K562 (cell line): Measurements from ENCODE around the gene JPH2.

Experiments
- CBX8 ChIP-seq: fragments of 200-600 bp; sonication (generic); IDR thresholded peaks from 2 replicates; pipeline ENCODE4 v1.6.1; 2012; ENCODE audit warnings: borderline replicate concordance, mixed run types, low read depth, mild to moderate bottlenecking, moderate library complexity, mixed read lengths, low read length, control low read depth, inconsistent platforms; ENCODE audit not compliant: poor library complexity, severe bottlenecking; ENCODE audit errors: extremely low read depth
- FOS ChIP-seq: IDR thresholded peaks from 3 replicates; pipeline ENCODE4 v1.6.1; 2011; ENCODE audit not compliant: insufficient read length; ENCODE audit errors: extremely low read depth
- U2AF1 ChIP-seq: fragments of 200-400 bp; formaldehyde crosslinking; optimal IDR thresholded peaks from 2 replicates; pipeline ENCODE3; 2017; ENCODE audit warnings: mild to moderate bottlenecking, low read depth, low read length, moderate library complexity
- ZSCAN29 ChIP-seq: fragments of 450-650 bp; IDR thresholded peaks from 2 replicates; pipeline ENCODE4 v1.6.1; 2017

DNA sequence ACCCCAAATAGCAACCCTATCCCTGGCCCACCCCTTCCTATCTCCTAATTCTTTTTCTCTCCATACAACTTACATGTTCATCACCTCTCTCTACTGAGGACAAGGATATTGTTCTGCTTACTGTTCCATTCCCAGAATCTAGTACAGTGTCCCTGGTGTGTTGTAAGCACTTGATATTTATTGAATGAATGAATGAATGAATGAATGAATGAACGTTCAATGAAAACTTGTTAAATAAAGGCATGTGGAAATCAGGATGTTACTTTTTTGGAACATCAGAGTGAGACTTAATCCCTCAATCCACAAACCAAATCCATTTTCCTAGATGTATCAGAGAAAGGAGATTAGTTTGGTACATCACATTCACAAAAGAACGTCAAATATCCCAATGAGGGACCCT lies 6.8 kb upstream of the JPH2 start:
- TF ChIP-seq CBX8 = no peak
- TF ChIP-seq U2AF1 = no peak
- TF ChIP-seq ZSCAN29 = no peak
- TF ChIP-seq FOS = no peak
